ENCODE results near the gene TRNP1.
"Not testable (repeated sequence)": the region's sequence is repeated elsewhere in the genome, so short reads cannot be mapped to it uniquely, and the experiment has no call there.

The TRNP1 gene

DNA sequence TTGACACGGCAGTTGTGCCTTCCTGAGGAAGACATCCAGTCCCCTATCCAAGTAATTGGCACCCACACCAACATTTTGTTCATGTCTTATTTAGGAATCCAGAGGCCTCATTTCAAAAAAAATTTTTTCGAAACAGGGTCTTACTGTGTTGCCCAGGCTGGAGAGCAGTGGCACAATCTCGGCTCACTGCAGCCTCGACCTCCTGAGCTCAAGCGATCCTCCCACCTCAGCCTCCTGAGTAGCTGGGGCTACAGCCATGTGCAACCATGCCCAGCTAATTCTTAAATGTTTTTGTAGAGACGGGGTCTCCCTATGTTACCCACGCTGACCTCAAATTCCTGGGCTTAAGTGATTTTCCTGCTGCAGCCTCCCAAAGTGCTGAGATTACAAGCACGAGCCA is 9.2 kb upstream of the TRNP1 start:
- no peak overlapping the region for H3K4me3 ChIP-seq (replicated peaks; ENCODE audit: low read depth, low read length)
- no peaks in the 10 kb centered on the region; the same call in 1 of the 2 replicates for H3K27me3 ChIP-seq (replicated peaks; ENCODE audit: control insufficient read depth, insufficient read depth, low read length)
- DNase-seq (ENCODE audit: extremely low read depth, insufficient read length) = no peak
- TF ChIP-seq, protein P1, sequence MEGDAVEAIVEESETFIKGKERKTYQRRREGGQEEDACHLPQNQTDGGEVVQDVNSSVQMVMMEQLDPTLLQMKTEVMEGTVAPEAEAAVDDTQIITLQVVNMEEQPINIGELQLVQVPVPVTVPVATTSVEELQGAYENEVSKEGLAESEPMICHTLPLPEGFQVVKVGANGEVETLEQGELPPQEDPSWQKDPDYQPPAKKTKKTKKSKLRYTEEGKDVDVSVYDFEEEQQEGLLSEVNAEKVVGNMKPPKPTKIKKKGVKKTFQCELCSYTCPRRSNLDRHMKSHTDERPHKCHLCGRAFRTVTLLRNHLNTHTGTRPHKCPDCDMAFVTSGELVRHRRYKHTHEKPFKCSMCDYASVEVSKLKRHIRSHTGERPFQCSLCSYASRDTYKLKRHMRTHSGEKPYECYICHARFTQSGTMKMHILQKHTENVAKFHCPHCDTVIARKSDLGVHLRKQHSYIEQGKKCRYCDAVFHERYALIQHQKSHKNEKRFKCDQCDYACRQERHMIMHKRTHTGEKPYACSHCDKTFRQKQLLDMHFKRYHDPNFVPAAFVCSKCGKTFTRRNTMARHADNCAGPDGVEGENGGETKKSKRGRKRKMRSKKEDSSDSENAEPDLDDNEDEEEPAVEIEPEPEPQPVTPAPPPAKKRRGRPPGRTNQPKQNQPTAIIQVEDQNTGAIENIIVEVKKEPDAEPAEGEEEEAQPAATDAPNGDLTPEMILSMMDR (IDR thresholded peaks at IDR 0.05; ENCODE audit: insufficient read depth, low read length, poor library complexity, severe bottlenecking) = no peak
- H3K36me3 ChIP-seq (ENCODE audit: control insufficient read depth, insufficient read depth, low read length) = no peaks in the 10 kb centered on the region

DNA sequence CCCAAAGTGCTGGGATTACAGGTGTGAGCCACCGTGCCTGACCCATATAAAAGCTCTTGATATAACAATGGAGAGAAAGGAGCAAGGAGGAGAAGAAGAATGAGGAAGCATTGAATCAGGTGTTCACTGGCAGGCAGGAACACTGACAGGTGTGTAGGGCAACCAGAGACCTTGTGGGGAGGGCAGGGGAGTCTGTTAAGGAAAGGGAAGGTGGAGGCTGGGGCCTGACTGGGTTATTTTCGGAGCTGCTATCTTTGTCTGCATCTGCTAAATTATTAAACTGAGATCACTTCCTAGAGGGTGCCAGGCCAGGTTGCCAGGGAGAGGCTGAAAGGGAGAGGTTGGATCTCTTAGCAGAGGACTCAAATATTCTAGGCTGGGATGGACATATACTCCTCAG is 6.8 kb upstream of the TRNP1 start:
- no peaks in the 10 kb centered on the region for H3K36me3 ChIP-seq (ENCODE audit: control insufficient read depth, insufficient read depth, low read length)
- no peak for DNase-seq (ENCODE audit: extremely low read depth, insufficient read length)
- no peak overlapping the region for H3K4me3 ChIP-seq (replicated peaks; ENCODE audit: low read depth, low read length)
- TF ChIP-seq, protein P1 (IDR thresholded peaks at IDR 0.05; ENCODE audit: insufficient read depth, low read length, poor library complexity, severe bottlenecking) = no peak
- no peaks in the 10 kb centered on the region; the same call in 1 of the 2 replicates for H3K27me3 ChIP-seq (replicated peaks; ENCODE audit: control insufficient read depth, insufficient read depth, low read length)

DNA sequence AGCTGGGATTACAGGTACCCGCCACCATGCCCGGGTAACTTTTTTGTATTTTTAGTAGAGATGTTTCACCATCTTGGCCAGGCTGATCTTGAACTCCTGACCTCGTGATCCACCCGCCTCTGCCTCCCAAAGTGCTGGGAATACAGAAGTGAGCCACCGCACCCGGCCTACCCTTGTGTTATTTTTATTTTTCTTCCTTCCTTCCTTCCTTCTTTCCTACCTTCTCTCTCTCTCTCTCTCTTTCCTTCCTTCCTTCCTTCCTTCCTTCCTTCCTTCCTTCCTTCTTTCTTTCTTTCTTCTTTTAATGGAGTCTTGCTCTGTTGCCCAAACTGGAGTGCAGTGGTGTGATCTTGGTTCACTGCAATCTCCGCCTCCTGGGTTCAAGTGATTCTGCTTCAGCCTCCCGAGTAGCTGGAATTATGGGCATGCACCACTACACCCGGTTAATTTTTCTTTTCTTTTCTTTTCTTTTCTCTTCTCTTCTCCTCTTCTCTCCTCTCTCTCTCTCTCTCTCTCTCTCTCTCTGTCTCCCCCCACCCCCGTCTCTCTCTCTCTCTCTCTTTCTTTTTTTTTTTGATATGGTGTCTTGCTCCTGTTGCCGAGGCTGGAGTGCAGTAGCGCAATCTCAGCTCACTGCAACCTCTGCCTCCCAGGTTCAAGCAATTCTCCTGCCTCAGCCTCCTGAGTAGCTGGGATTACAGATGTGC is 3.9 kb upstream of the TRNP1 start:
- H3K27me3 ChIP-seq (replicated peaks; ENCODE audit: control insufficient read depth, insufficient read depth, low read length); DNase-seq (ENCODE audit: extremely low read depth, insufficient read length); H3K4me3 ChIP-seq (replicated peaks; ENCODE audit: low read depth, low read length); H3K36me3 ChIP-seq (ENCODE audit: control insufficient read depth, insufficient read depth, low read length): not testable (repeated sequence)

DNA sequence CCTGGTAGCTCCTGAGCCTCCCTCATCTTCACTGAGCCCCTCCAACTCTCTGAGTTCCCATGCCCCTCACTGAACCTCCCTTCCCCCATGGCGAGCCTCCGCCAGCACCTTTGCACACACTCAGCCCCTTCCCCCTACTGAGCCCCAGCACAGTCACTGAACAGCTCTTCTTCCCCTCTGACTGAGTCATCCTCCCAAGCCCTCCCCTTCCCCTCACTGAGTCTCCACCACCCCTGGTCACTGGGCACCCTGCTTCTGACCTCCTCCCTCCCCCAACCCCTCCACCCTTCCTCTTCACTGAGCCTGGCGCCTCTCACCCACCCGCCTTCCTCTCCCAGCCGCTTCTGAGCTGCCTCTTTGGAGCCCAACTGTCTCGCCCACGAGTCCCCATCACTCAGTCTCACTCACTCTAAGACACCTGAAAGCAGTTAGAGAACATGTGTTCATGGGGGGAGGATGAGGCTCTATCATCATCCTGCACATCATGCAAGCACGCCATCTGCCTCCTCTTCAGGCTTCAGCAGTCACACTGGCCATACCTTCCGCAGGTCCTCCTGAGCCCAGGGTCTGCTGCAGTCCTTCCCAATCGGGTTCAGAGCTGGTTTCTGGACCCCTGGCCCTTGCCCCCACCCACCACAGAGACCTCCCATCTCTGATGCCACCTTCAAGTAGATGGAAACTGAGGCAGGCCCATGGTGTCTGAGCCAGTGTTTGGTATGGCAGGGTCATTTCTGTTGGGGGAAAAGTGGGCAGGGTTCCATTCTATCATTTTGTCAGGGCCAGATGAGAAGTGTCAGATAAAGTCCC is 2.0 kb upstream of the TRNP1 start:
- no peak for DNase-seq (ENCODE audit: extremely low read depth, insufficient read length)
- H3K36me3 ChIP-seq (ENCODE audit: control insufficient read depth, insufficient read depth, low read length) = no peaks in the 10 kb centered on the region
- H3K27me3 ChIP-seq (replicated peaks; ENCODE audit: control insufficient read depth, insufficient read depth, low read length) = peaks cover 3% of the 10 kb centered on the region
- TF ChIP-seq, protein P1 (IDR thresholded peaks at IDR 0.05; ENCODE audit: insufficient read depth, low read length, poor library complexity, severe bottlenecking) = no peak
- H3K4me3 ChIP-seq (replicated peaks; ENCODE audit: low read depth, low read length) = no peak overlapping the region

DNA sequence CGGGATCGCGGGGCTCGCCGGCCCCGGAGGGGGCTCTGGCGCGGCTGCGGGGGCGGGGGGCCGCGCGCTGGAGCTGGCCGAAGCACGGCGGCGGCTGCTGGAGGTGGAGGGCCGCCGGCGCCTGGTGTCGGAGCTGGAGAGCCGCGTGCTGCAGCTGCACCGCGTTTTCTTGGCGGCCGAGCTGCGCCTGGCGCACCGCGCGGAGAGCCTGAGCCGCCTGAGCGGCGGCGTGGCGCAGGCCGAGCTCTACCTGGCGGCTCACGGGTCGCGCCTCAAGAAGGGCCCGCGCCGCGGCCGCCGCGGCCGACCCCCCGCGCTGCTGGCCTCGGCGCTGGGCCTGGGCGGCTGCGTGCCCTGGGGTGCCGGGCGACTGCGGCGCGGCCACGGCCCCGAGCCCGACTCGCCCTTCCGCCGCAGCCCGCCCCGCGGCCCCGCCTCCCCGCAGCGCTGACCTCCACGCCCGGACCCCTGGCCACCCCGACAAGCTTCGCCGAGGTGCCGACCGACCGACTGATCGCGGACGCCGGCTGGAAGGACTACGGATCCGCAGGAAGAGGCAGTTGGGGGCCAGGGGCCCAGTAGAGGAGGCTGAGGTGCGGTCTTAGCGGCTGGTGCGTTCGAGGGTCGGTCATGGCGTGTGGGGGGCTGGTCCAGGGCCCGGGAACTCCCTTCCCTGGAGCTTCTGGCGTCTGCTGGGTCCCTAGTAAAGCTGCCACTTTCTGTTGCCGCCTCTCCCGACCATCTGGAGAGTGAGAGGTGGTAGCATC is 711 bp downstream of the TRNP1 start:
- DNase-seq (ENCODE audit: extremely low read depth, insufficient read length) = no peak
- no peak overlapping the region for H3K4me3 ChIP-seq (replicated peaks; ENCODE audit: low read depth, low read length)
- H3K36me3 ChIP-seq (ENCODE audit: control insufficient read depth, insufficient read depth, low read length) = no peaks in the 10 kb centered on the region
- peaks cover 3% of the 10 kb centered on the region for H3K27me3 ChIP-seq (replicated peaks; ENCODE audit: control insufficient read depth, insufficient read depth, low read length)
- TF ChIP-seq, protein P1 (IDR thresholded peaks at IDR 0.05; ENCODE audit: insufficient read depth, low read length, poor library complexity, severe bottlenecking) = no peak

Data from GM06990 (cell line).